ENCODE measurements around the gene IMPACT.

DNA sequence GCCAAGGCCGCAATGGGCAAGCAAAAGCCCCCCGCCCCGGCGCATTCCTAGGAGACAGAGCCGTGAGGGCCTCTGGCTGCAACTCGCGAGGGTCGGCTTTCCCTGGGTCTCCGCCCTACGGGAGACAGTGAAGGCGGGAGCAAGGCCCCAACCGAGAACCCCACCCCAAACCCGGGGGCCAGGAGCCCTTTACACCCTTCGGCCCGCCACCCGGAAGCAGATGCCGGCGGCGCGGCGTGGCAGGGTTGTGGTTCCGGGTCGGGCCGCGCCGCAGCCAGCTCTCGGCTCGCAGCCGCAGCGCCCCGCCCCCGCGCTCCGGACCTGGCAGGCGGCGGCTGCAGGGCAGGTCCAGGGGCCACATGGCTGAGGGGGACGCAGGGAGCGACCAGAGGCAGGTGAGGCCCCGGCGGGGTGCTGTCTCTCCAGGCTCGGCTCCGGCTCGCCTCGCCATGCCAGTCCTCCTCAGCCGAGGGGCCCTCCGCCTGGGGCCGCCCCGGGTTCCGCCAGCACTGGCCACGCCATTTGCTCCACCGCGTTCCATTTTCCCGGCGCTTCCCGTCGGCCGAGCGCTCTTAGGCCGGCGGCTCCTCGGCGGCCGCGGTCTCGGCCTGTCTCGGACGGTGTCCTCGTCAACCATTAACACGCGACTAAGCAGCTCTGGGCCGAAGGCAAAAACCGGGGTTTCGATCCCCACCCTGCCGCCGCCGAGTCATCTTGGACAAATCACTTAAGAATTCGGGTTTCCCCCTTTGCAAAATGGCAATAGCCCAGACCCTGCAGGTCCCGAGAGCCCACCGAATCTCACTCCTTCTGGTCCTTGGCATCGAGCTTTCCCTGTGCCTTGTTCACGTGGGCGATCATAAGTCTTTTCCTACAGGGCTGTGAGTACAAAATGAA is at the start of gene IMPACT:
- no peak for TF ChIP-seq EZH2phosphoT487 (IDR thresholded peaks at IDR 0.05; ENCODE audit: borderline replicate concordance, low read length)
- TF ChIP-seq, protein P1, sequence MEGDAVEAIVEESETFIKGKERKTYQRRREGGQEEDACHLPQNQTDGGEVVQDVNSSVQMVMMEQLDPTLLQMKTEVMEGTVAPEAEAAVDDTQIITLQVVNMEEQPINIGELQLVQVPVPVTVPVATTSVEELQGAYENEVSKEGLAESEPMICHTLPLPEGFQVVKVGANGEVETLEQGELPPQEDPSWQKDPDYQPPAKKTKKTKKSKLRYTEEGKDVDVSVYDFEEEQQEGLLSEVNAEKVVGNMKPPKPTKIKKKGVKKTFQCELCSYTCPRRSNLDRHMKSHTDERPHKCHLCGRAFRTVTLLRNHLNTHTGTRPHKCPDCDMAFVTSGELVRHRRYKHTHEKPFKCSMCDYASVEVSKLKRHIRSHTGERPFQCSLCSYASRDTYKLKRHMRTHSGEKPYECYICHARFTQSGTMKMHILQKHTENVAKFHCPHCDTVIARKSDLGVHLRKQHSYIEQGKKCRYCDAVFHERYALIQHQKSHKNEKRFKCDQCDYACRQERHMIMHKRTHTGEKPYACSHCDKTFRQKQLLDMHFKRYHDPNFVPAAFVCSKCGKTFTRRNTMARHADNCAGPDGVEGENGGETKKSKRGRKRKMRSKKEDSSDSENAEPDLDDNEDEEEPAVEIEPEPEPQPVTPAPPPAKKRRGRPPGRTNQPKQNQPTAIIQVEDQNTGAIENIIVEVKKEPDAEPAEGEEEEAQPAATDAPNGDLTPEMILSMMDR (IDR thresholded peaks at IDR 0.05; ENCODE audit: low read depth, low read length, poor library complexity, severe bottlenecking), result no peak

Measured in DOHH2 (cell line).